K562 (cell line): ENCODE measurements around the gene F12. TPM values are rescaled to one million over a fixed set of nuclear protein-coding genes. Genes with fewer than 3 reads are reported as not detected.

Experiments
- ADNP ChIP-seq: fragments of 200-800 bp; sonication (Bioruptor generic); IDR thresholded peaks from 2 replicates; pipeline ENCODE4 v1.6.1; 2016; ENCODE audit warnings: missing genetic modification characterization, missing compliant biosample characterization
- CHAMP1 ChIP-seq: fragments of 450-650 bp; IDR thresholded peaks from 2 replicates; pipeline ENCODE4 v1.6.1; 2016; ENCODE audit warnings: mild to moderate bottlenecking
- CREM ChIP-seq: IDR thresholded peaks from 2 replicates; pipeline ENCODE4 v1.6.1; 2014; ENCODE audit warnings: antibody characterized with exemption, low read depth
- HMG20A ChIP-seq: fragments of 450-650 bp; formaldehyde crosslinking; conservative IDR thresholded peaks from 2 replicates; pipeline ENCODE4 v1.4.0; 2020; ENCODE audit warnings: mild to moderate bottlenecking, mixed read lengths
- ILF3 ChIP-seq: fragments of 450-650 bp; IDR thresholded peaks from 2 replicates; pipeline ENCODE4 v1.6.1; 2018; ENCODE audit warnings: antibody characterized with exemption, mild to moderate bottlenecking, moderate library complexity, borderline replicate concordance
- KLF10 ChIP-seq: fragments of 250-450 bp; sonication (Bioruptor Pico); IDR thresholded peaks from 2 replicates; pipeline ENCODE4 v1.6.1; 2021; ENCODE audit warnings: matching md5 sums
- MAZ ChIP-seq, 2 experiments: fragments of 450-650 bp in 1 of 2; sonication (generic) in 1 of 2; formaldehyde crosslinking; IDR thresholded peaks in 1 of 2; conservative IDR thresholded peaks in 1 of 2; 2 replicates each; pipeline versions ENCODE4 v1.4.0 to v1.5.0; 2020; ENCODE audit warnings: mild to moderate bottlenecking in 1 of 2, missing genetic modification reagents in 1 of 2
- MBD2 ChIP-seq: sonication (generic); IDR thresholded peaks from 2 replicates; pipeline ENCODE4 v1.6.1; 2016; ENCODE audit warnings: low read depth, borderline replicate concordance
- MEF2D ChIP-seq: conservative IDR thresholded peaks from 2 replicates; pipeline ENCODE4 v1.6.1; 2016; ENCODE audit warnings: low read depth, missing genetic modification characterization, missing compliant biosample characterization
- NCOR1 ChIP-seq: fragments of 450-650 bp; IDR thresholded peaks from 2 replicates; pipeline ENCODE4 v1.6.1; 2016; ENCODE audit warnings: mild to moderate bottlenecking, moderate library complexity
- NELFE ChIP-seq: IDR thresholded peaks from 2 replicates; pipeline ENCODE4 v1.6.1; 2011; ENCODE audit warnings: mild to moderate bottlenecking; ENCODE audit not compliant: insufficient read depth, insufficient read length
- NR2C1 ChIP-seq, 2 experiments: fragments of 450-650 bp; IDR thresholded peaks; 2 replicates each; pipeline ENCODE4 v1.6.1; 2017; ENCODE audit warnings: mild to moderate bottlenecking in 2 of 2, antibody characterized with exemption in 1 of 2, inconsistent platforms in 1 of 2, missing compliant biosample characterization in 1 of 2, missing genetic modification characterization in 1 of 2
- NRF1 ChIP-seq, 2 experiments: fragments of 450-650 bp; IDR thresholded peaks in 1 of 2; conservative IDR thresholded peaks in 1 of 2; 2 replicates each; pipeline ENCODE4 v1.6.1; 2014; ENCODE audit warnings: mild to moderate bottlenecking in 2 of 2
- PHB ChIP-seq: fragments of 250-450 bp; sonication (Bioruptor Pico); IDR thresholded peaks from 2 replicates; pipeline ENCODE4 v1.5.0; 2021
- RBM22 ChIP-seq: fragments of 200-400 bp; formaldehyde crosslinking; IDR thresholded peaks from 2 replicates; pipeline ENCODE4 v1.6.1; 2018; ENCODE audit warnings: low read length, low read depth; ENCODE audit not compliant: poor library complexity, severe bottlenecking
- SP1 ChIP-seq: sonication (generic); formaldehyde crosslinking; IDR thresholded peaks from 2 replicates; pipeline ENCODE4 v1.8.1; 2022; ENCODE audit warnings: mild to moderate bottlenecking, missing genetic modification reagents
- SRSF7 ChIP-seq: fragments of 200-400 bp; formaldehyde crosslinking; optimal IDR thresholded peaks from 2 replicates; pipeline ENCODE3; 2017; ENCODE audit warnings: mild to moderate bottlenecking, low read depth, low read length
- TRIM24 ChIP-seq, 2 experiments: fragments of 450-650 bp; IDR thresholded peaks; 2 replicates each; pipeline ENCODE4 v1.6.1; 2016
- TRIM25 ChIP-seq: fragments of 450-650 bp; IDR thresholded peaks from 2 replicates; pipeline ENCODE4 v1.7.0; 2016; ENCODE audit warnings: borderline replicate concordance
- ZC3H4 ChIP-seq: sonication (generic); formaldehyde crosslinking; IDR thresholded peaks from 2 replicates; pipeline ENCODE4 v1.9.0; 2021; ENCODE audit warnings: missing genetic modification reagents, borderline replicate concordance
- ZNF316 ChIP-seq: fragments of 450-650 bp; IDR thresholded peaks from 2 replicates; pipeline ENCODE4 v1.6.1; 2016
- ZNF354B ChIP-seq: fragments of 250-450 bp; sonication (Bioruptor Pico); IDR thresholded peaks from 2 replicates; pipeline ENCODE4 v1.4.0; 2020
- polyA plus RNA-seq, 8 experiments: library from polyadenylated mRNA; depleted of rRNA in 4 of 8; stranded (reverse) in 5 of 8; unstranded in 3 of 8; fragments of >200 nt; fragmentation: Nextera tagmentation in 2 of 8; fragmentation: Illumina TruSeq in 1 of 8; extraction: Ambion mirVana in 2 of 8; extraction: Trizol in 1 of 8; gene quantifications; 2 replicates each; pipeline versions ENCODE4 v1.2.1 to v1.2.3, GENCODE V29; 2011 to 2014; ENCODE audit warnings: inconsistent platforms in 1 of 8, missing spikeins in 1 of 8
- total RNA-seq, 7 experiments: library from RNA; depleted of rRNA in 6 of 7; stranded (reverse); fragments of >200 nt in 6 of 7; fragmentation: Illumina TruSeq in 2 of 7; extraction: Trizol in 2 of 7; gene quantifications; 2 replicates each; pipeline versions ENCODE4 v1.2.1 to v1.2.3, GENCODE V29; 2011 to 2021; ENCODE audit warnings: low replicate concordance in 1 of 7
- TF ChIP-seq, protein P1 (sequence below): fragments of 250-450 bp; sonication (Bioruptor Pico); IDR thresholded peaks from 2 replicates; pipeline ENCODE4 v1.8.0; 2022; ENCODE audit warnings: inconsistent platforms

F12 gene
- total and polyA plus RNA-seq, 9 of the 15 experiments (the other 6 are each of a cell fraction or from before 2014, with no cell fraction given): 0.59 to 18.3 (median 3.6) TPM

DNA sequence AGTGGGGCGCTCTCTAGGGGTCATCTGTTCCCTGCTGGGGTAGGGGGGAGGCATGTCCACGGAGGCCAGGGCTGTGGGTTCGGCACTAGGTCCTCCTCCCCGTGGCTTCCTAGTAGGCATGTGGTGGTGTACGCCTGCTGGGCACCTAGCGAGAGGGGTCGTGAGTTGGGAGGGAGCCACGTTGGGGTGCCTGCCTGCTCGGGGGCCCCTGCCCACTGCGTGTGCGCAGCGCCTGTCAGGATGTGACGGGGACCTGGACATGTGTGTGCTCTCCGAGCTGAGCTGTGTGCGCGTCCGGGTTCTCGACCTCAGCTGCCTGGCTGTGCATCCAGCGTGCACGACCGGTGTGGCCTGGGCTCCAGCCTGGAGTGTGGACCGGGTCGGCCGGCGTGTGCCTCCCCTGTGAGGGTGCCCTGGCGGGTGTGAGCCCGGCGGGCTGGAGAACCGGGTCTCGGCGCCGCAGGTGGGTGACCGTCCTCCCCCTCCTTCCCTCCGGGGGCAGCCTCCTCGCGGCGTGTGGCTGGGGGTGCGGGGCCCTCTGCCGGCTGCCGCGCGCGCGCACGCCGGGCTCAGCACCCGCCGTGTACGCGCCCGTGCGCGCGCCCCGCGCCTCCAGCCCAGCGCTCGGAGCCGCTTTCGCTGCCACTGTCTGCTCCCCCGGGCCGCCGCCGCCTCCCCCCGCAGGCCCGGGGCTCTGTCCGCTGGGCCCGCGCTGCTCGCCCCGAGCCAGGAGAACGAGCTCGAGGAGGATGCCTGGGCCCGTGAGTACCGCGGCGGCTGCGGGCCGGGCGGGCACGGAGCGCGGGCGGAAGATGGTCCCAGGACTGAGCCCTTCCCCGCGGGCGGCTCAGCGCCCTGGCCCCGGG is 37.1 kb upstream of the F12 start, which contains the start of gene PRR7 (continued):
- TF ChIP-seq SP1 (CRISPR knock-in tag) (peak; percentile 77), ZNF354B (no peak), ZNF316 (no peak), CHAMP1 (no peak), ZC3H4 (no peak), MAZ (CRISPR knock-in tag; conservative IDR thresholded peaks at IDR 0.05 in 1 of 2, IDR thresholded peaks at IDR 0.05 in 1 of 2) (peak; percentile 26 to 81; a peak in 3 of 4 replicates), TRIM25 (no peak), ILF3 (peak; percentile 38; the same call in 1 of the 2 replicates), SRSF7 (no peak), CREM (no peak; the same call in 1 of the 2 replicates), NELFE (no peak), HMG20A (CRISPR knock-in tag) (no peak), MEF2D (tag) (no peak), PHB (CRISPR knock-in tag) (peak; percentile 97), RBM22 (peak; percentile 88), KLF10 (peak; percentile 66), ADNP (tag) (no peak), NRF1 (conservative IDR thresholded peaks at IDR 0.05 in 1 of 2, IDR thresholded peaks at IDR 0.05 in 1 of 2) (peak; percentile 80 to 83), TRIM24 (IDR thresholded peaks at IDR 0.05) (no peak), NCOR1 (0 out of 2 replicates have a peak, but pooled peaks have one; percentile 38), MBD2 (no peak; the same call in 1 of the 2 replicates), NR2C1 (IDR thresholded peaks at IDR 0.05) (no peak), NR2C1 (tag; IDR thresholded peaks at IDR 0.05) (no peak)
- TF ChIP-seq, protein P1, sequence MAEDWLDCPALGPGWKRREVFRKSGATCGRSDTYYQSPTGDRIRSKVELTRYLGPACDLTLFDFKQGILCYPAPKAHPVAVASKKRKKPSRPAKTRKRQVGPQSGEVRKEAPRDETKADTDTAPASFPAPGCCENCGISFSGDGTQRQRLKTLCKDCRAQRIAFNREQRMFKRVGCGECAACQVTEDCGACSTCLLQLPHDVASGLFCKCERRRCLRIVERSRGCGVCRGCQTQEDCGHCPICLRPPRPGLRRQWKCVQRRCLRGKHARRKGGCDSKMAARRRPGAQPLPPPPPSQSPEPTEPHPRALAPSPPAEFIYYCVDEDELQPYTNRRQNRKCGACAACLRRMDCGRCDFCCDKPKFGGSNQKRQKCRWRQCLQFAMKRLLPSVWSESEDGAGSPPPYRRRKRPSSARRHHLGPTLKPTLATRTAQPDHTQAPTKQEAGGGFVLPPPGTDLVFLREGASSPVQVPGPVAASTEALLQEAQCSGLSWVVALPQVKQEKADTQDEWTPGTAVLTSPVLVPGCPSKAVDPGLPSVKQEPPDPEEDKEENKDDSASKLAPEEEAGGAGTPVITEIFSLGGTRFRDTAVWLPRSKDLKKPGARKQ (CRISPR knock-in tag): no peak
